K562 (cell line): ENCODE data around the gene NYAP1. TPM values are rescaled to one million over a fixed set of nuclear protein-coding genes. Genes with fewer than 3 reads are reported as not detected.

Experiments used
- CREB3L1 ChIP-seq: fragments of 450-650 bp; IDR thresholded peaks from 2 replicates; pipeline ENCODE4 v1.6.1; 2014; ENCODE audit warnings: low read depth, mild to moderate bottlenecking, moderate library complexity, borderline replicate concordance
- HEY1 ChIP-seq: fragments of 250-450 bp; sonication (Bioruptor Pico); IDR thresholded peaks from 2 replicates; pipeline ENCODE4 v1.5.0; 2020; ENCODE audit warnings: mild to moderate bottlenecking, moderate library complexity, borderline replicate concordance
- NCOA6 ChIP-seq: fragments of 450-650 bp; IDR thresholded peaks from 2 replicates; pipeline ENCODE4 v1.6.1; 2017; ENCODE audit warnings: mild to moderate bottlenecking
- NR2C2 ChIP-seq, 2 experiments: fragments of 200-800 bp in 1 of 2; sonication (Bioruptor generic) in 1 of 2; sonication (generic) in 1 of 2; formaldehyde crosslinking in 1 of 2; IDR thresholded peaks; 2 replicates each; pipeline versions ENCODE4 v1.6.1 to v1.8.0; 2016 to 2022; ENCODE audit warnings: mild to moderate bottlenecking in 1 of 2, missing compliant biosample characterization in 1 of 2, missing genetic modification characterization in 1 of 2, missing genetic modification reagents in 1 of 2
- NRF1 ChIP-seq, 2 experiments: fragments of 450-650 bp; IDR thresholded peaks in 1 of 2; conservative IDR thresholded peaks in 1 of 2; 2 replicates each; pipeline ENCODE4 v1.6.1; 2014; ENCODE audit warnings: mild to moderate bottlenecking in 2 of 2
- PHF20 ChIP-seq: fragments of 450-650 bp; IDR thresholded peaks from 2 replicates; pipeline ENCODE4 v1.6.1; 2018; ENCODE audit not compliant: partially characterized antibody
- SFPQ ChIP-seq: fragments of 200-400 bp; formaldehyde crosslinking; IDR thresholded peaks from 2 replicates; pipeline ENCODE4 v1.6.1; 2017; ENCODE audit warnings: mild to moderate bottlenecking, low read depth, low read length, moderate library complexity
- THAP12 ChIP-seq: fragments of 250-450 bp; sonication (Bioruptor Pico); IDR thresholded peaks from 2 replicates; pipeline ENCODE4 v1.9.0; 2021; ENCODE audit warnings: mild to moderate bottlenecking, inconsistent platforms
- YBX1 ChIP-seq: fragments of 450-650 bp; IDR thresholded peaks from 2 replicates; pipeline ENCODE4 v1.7.1; 2016; ENCODE audit warnings: mild to moderate bottlenecking
- ZBTB8A ChIP-seq: fragments of 450-650 bp; IDR thresholded peaks from 2 replicates; pipeline ENCODE4 v1.6.1; 2018; ENCODE audit warnings: mild to moderate bottlenecking, moderate library complexity; ENCODE audit not compliant: partially characterized antibody
- ZFX ChIP-seq: sonication (generic); formaldehyde crosslinking; IDR thresholded peaks from 2 replicates; pipeline ENCODE4 v1.8.0; 2022; ENCODE audit warnings: mild to moderate bottlenecking, missing genetic modification reagents, moderate library complexity
- ZMIZ1 ChIP-seq, 2 experiments: fragments of 150-350 bp in 1 of 2; IDR thresholded peaks; 2 replicates each; pipeline ENCODE4 v1.6.1; 2012 to 2016; ENCODE audit warnings: low read depth in 2 of 2, low read length in 2 of 2, mild to moderate bottlenecking in 1 of 2, moderate library complexity in 1 of 2
- ZNF140 ChIP-seq: fragments of 250-450 bp; sonication (Bioruptor Pico); IDR thresholded peaks from 2 replicates; pipeline ENCODE4 v1.8.0; 2021; ENCODE audit warnings: moderate library complexity, mild to moderate bottlenecking, inconsistent platforms
- ZNF431 ChIP-seq: sonication (generic); formaldehyde crosslinking; IDR thresholded peaks from 2 replicates; pipeline ENCODE4 v1.8.0; 2022; ENCODE audit warnings: mild to moderate bottlenecking, missing genetic modification reagents
- ZZZ3 ChIP-seq: fragments of 450-650 bp; IDR thresholded peaks from 2 replicates; pipeline ENCODE4 v1.6.1; 2016; ENCODE audit warnings: antibody characterized with exemption, mild to moderate bottlenecking, moderate library complexity
- polyA plus RNA-seq, 8 experiments: library from polyadenylated mRNA; depleted of rRNA in 4 of 8; stranded (reverse) in 5 of 8; unstranded in 3 of 8; fragments of >200 nt; fragmentation: Nextera tagmentation in 2 of 8; fragmentation: Illumina TruSeq in 1 of 8; extraction: Ambion mirVana in 2 of 8; extraction: Trizol in 1 of 8; gene quantifications; 2 replicates each; pipeline versions ENCODE4 v1.2.1 to v1.2.3, GENCODE V29; 2011 to 2014; ENCODE audit warnings: inconsistent platforms in 1 of 8, missing spikeins in 1 of 8
- total RNA-seq, 7 experiments: library from RNA; depleted of rRNA in 6 of 7; stranded (reverse); fragments of >200 nt in 6 of 7; fragmentation: Illumina TruSeq in 2 of 7; extraction: Trizol in 2 of 7; gene quantifications; 2 replicates each; pipeline versions ENCODE4 v1.2.1 to v1.2.3, GENCODE V29; 2011 to 2021; ENCODE audit warnings: low replicate concordance in 1 of 7

Gene NYAP1
- total and polyA plus RNA-seq, 9 of the 15 experiments (the other 6 are each of a cell fraction or from before 2014, with no cell fraction given), result 0.11 to 0.88 (median 0.22) TPM; not detected in 2

- TF ChIP-seq SFPQ (no peak), CREB3L1 (no peak), ZNF140 (CRISPR knock-in tag) (no peak), PHF20 (no peak), ZBTB8A (no peak), HEY1 (no peak), ZNF431 (peak; percentile 77; the same call in 1 of the 2 replicates), THAP12 (CRISPR knock-in tag) (peak; percentile 68; the same call in 1 of the 2 replicates), NR2C2 (CRISPR knock-in tag; IDR thresholded peaks at IDR 0.05) (no peak), NR2C2 (tag; IDR thresholded peaks at IDR 0.05) (peak; percentile 53), YBX1 (no peak), ZZZ3 (no peak), NRF1 (conservative IDR thresholded peaks at IDR 0.05 in 1 of 2, IDR thresholded peaks at IDR 0.05 in 1 of 2) (0 out of 4 replicates have a peak, but pooled peaks of 1 of the 2 experiments have one; percentile 17), ZFX (CRISPR knock-in tag) (peak; percentile 78), NCOA6 (no peak), ZMIZ1 (IDR thresholded peaks at IDR 0.05; ENCODE audit: low read depth in 2 of 2, low read length in 2 of 2) (no peak)
Measured at GRCh38 chr7:100435401-100436304, 48.1 kb upstream of the NYAP1 start (continued).
